Measurements from ENCODE around the gene DEUP1. TPM values are rescaled to one million over a fixed set of nuclear protein-coding genes. Genes with fewer than 3 reads are reported as not detected.
"Not testable (repeated sequence)": the region's sequence is repeated elsewhere in the genome, so short reads cannot be mapped to it uniquely, and the experiment has no call there.

Gene DEUP1
- total and polyA plus RNA-seq, 4 experiments from 2014 or later = not detected

GRCh38 chr11:93396316-93396715, 65.8 kb downstream of the DEUP1 start:
- intact Hi-C loops (cut with micrococcal nuclease) = no loop called here
- Mint-ChIP-seq H3K9me3 (peaks cover 0 to 2% (median 0%) of the 10 kb centered on the region in 8 donors), H3K27me3 (peaks cover 0 to 2% of the 10 kb centered on the region in 2 donors), H3K4me1 (no peaks in the 10 kb centered on the region), H3K36me3 (no peaks in the 10 kb centered on the region), H3K4me3 (no peak overlapping the region), H3K27ac (no peak overlapping the region)
- H3K36me3 ChIP-seq (ENCODE audit: insufficient read depth, low read length) = no peaks in the 10 kb centered on the region
- H3K9me3 ChIP-seq (ENCODE audit: control insufficient read depth in 1 of 2, low read length in 2 of 2) = no peaks in the 10 kb centered on the region
- ChIA-PET POLR2A (ENCODE audit: partially characterized antibody) (no interaction called here), CTCF (ENCODE audit: partially characterized antibody) (no interaction called here)
- H3K4me1 ChIP-seq (ENCODE audit: insufficient read depth, low read length) = no peaks in the 10 kb centered on the region
- no peak for DNase-seq
- H3K4me3 ChIP-seq (ENCODE audit: low read length in 2 of 2) = no peak overlapping the region
- H3K27me3 ChIP-seq (ENCODE audit: insufficient read depth, low read length) = no peaks in the 10 kb centered on the region
- H3K27ac ChIP-seq (ENCODE audit: low read depth, low read length) = no peak overlapping the region

GRCh38 chr11:93403930-93404329, 73.4 kb downstream of the DEUP1 start:
- Mint-ChIP-seq H3K9me3 (peaks cover 0 to 7% (median 0%) of the 10 kb centered on the region in 8 donors), H3K4me3 (no peak overlapping the region), H3K36me3 (no peaks in the 10 kb centered on the region), H3K27me3 (peaks cover 3 to 4% of the 10 kb centered on the region in 2 donors), H3K27ac (no peak overlapping the region), H3K4me1 (no peaks in the 10 kb centered on the region)
- intact Hi-C loops (cut with micrococcal nuclease) = no loop called here
- Histone ChIP-seq H3K27me3 (ENCODE audit: insufficient read depth, low read length) (no peaks in the 10 kb centered on the region), H3K27ac (ENCODE audit: low read depth, low read length) (no peak overlapping the region), H3K9me3 (ENCODE audit: control insufficient read depth in 1 of 2, low read length in 2 of 2) (no peaks in the 10 kb centered on the region), H3K36me3 (ENCODE audit: insufficient read depth, low read length) (no peaks in the 10 kb centered on the region), H3K4me3 (ENCODE audit: low read length in 2 of 2) (no peak overlapping the region), H3K4me1 (ENCODE audit: insufficient read depth, low read length) (no peaks in the 10 kb centered on the region)
- CTCF ChIA-PET (ENCODE audit: partially characterized antibody) = no interaction called here
- POLR2A ChIA-PET (ENCODE audit: partially characterized antibody) = no interaction called here
- no peak for DNase-seq

GRCh38 chr11:93407777-93408401, 77.3 kb downstream of the DEUP1 start:
- no peak overlapping the region for H3K27ac ChIP-seq (ENCODE audit: low read depth, low read length)
- Mint-ChIP-seq H3K4me3 (no peak overlapping the region), H3K4me1 (no peaks in the 10 kb centered on the region), H3K36me3 (no peaks in the 10 kb centered on the region), H3K27me3 (peaks cover 0 to 8% of the 10 kb centered on the region in 2 donors), H3K27ac (no peak overlapping the region), H3K9me3 (no peaks in the 10 kb centered on the region)
- no peaks in the 10 kb centered on the region for H3K9me3 ChIP-seq (ENCODE audit: control insufficient read depth in 1 of 2, low read length in 2 of 2)
- no peaks in the 10 kb centered on the region for H3K27me3 ChIP-seq (ENCODE audit: insufficient read depth, low read length)
- DNase-seq = no peak
- ChIA-PET CTCF (ENCODE audit: partially characterized antibody) (no interaction called here), POLR2A (ENCODE audit: partially characterized antibody) (no interaction called here)
- H3K36me3 ChIP-seq (ENCODE audit: insufficient read depth, low read length) = no peaks in the 10 kb centered on the region
- intact Hi-C loops (cut with micrococcal nuclease) = no loop called here
- no peak overlapping the region for H3K4me3 ChIP-seq (ENCODE audit: low read length in 2 of 2)
- H3K4me1 ChIP-seq (ENCODE audit: insufficient read depth, low read length) = no peaks in the 10 kb centered on the region

- Histone ChIP-seq H3K36me3 (ENCODE audit: insufficient read depth, low read length) (no peaks in the 10 kb centered on the region), H3K9me3 (ENCODE audit: control insufficient read depth in 1 of 2, low read length in 2 of 2) (no peaks in the 10 kb centered on the region), H3K4me1 (ENCODE audit: insufficient read depth, low read length) (no peaks in the 10 kb centered on the region), H3K27me3 (ENCODE audit: insufficient read depth, low read length) (no peaks in the 10 kb centered on the region), H3K4me3 (ENCODE audit: low read length in 2 of 2) (no peak overlapping the region), H3K27ac (ENCODE audit: low read depth, low read length) (no peak overlapping the region)
- Mint-ChIP-seq H3K4me3 (no peak overlapping the region), H3K27ac (no peak overlapping the region), H3K4me1 (no peaks in the 10 kb centered on the region), H3K9me3 (no peaks in the 10 kb centered on the region), H3K36me3 (no peaks in the 10 kb centered on the region), H3K27me3 (peaks cover 0 to 8% of the 10 kb centered on the region in 2 donors)
- no peak for DNase-seq
- intact Hi-C loops (cut with micrococcal nuclease) = no loop called here
- ChIA-PET POLR2A (ENCODE audit: partially characterized antibody) (no interaction called here), CTCF (ENCODE audit: partially characterized antibody) (no interaction called here)
Measured at GRCh38 chr11:93410441-93410840, 79.9 kb downstream of the DEUP1 start.

- Mint-ChIP-seq H3K9me3 (peaks cover 0 to 5% (median 0%) of the 10 kb centered on the region in 8 donors), H3K36me3 (no peaks in the 10 kb centered on the region), H3K27ac (no peak overlapping the region), H3K4me3 (no peak overlapping the region), H3K27me3 (peaks cover 0 to 8% of the 10 kb centered on the region in 2 donors), H3K4me1 (no peaks in the 10 kb centered on the region)
- Histone ChIP-seq H3K4me3 (ENCODE audit: low read length in 2 of 2) (no peak overlapping the region), H3K27me3 (ENCODE audit: insufficient read depth, low read length) (no peaks in the 10 kb centered on the region), H3K36me3 (ENCODE audit: insufficient read depth, low read length) (no peaks in the 10 kb centered on the region), H3K4me1 (ENCODE audit: insufficient read depth, low read length) (no peaks in the 10 kb centered on the region), H3K9me3 (ENCODE audit: control insufficient read depth in 1 of 2, low read length in 2 of 2) (no peaks in the 10 kb centered on the region), H3K27ac (ENCODE audit: low read depth, low read length) (no peak overlapping the region)
- intact Hi-C loops (cut with micrococcal nuclease) = no loop called here
- no peak for DNase-seq
- ChIA-PET POLR2A (ENCODE audit: partially characterized antibody) (interaction anchor here (1.3 kb wide), 1 partner anchor 130 kb away, joined by 3 read pairs; no protein-coding TSS in a partner anchor), CTCF (ENCODE audit: partially characterized antibody) (interaction anchor here (0.6 kb wide), 1 partner anchor 81 kb away, joined by 3 read pairs; no protein-coding TSS in a partner anchor)
Measured at GRCh38 chr11:93411705-93412104, 81.2 kb downstream of the DEUP1 start.

- no peak overlapping the region for H3K4me3 Mint-ChIP-seq
- H3K36me3 ChIP-seq (ENCODE audit: insufficient read depth, low read length) = no peaks in the 10 kb centered on the region
- no peaks in the 10 kb centered on the region for H3K27me3 ChIP-seq (ENCODE audit: insufficient read depth, low read length)
- no peak overlapping the region for H3K27ac ChIP-seq (ENCODE audit: low read depth, low read length)
- CTCF ChIA-PET (ENCODE audit: partially characterized antibody) = no interaction called here
- no peaks in the 10 kb centered on the region for H3K4me1 ChIP-seq (ENCODE audit: insufficient read depth, low read length)
- no peaks in the 10 kb centered on the region for H3K36me3 Mint-ChIP-seq
- intact Hi-C loops (cut with micrococcal nuclease) = no loop called here
- no peaks in the 10 kb centered on the region for H3K9me3 ChIP-seq (ENCODE audit: control insufficient read depth in 1 of 2, low read length in 2 of 2)
- no peak for DNase-seq
- H3K9me3 Mint-ChIP-seq = peaks cover 0 to 2% (median 0%) of the 10 kb centered on the region in 8 donors
- H3K27ac Mint-ChIP-seq = no peak overlapping the region
- POLR2A ChIA-PET (ENCODE audit: partially characterized antibody) = no interaction called here
- H3K4me1 Mint-ChIP-seq = no peaks in the 10 kb centered on the region
- H3K27me3 Mint-ChIP-seq = peaks cover 0 to 2% of the 10 kb centered on the region in 2 donors
- H3K4me3 ChIP-seq (ENCODE audit: low read length in 2 of 2) = no peak overlapping the region
Measured at GRCh38 chr11:93432247-93432646, 101.7 kb downstream of the DEUP1 start.

- H3K36me3 ChIP-seq (ENCODE audit: insufficient read depth, low read length); CTCF ChIA-PET (ENCODE audit: partially characterized antibody); H3K4me1 ChIP-seq (ENCODE audit: insufficient read depth, low read length); DNase-seq; H3K4me1 Mint-ChIP-seq; POLR2A ChIA-PET (ENCODE audit: partially characterized antibody); H3K9me3 ChIP-seq (ENCODE audit: control insufficient read depth in 1 of 2, low read length in 2 of 2); H3K4me3 Mint-ChIP-seq; intact Hi-C loops (cut with micrococcal nuclease); H3K27ac ChIP-seq (ENCODE audit: low read depth, low read length); H3K27me3 ChIP-seq (ENCODE audit: insufficient read depth, low read length); H3K4me3 ChIP-seq (ENCODE audit: low read length in 2 of 2); H3K27me3 Mint-ChIP-seq; H3K36me3 Mint-ChIP-seq: not testable (repeated sequence)
- Mint-ChIP-seq H3K27ac (peak overlapping the region in 1 of 7 donors; percentile 32), H3K9me3 (peaks cover 0 to 15% (median 6%) of the 10 kb centered on the region in 8 donors)
Measured at GRCh38 chr11:93443232-93443631, 112.7 kb downstream of the DEUP1 start.
